GM18526 (cell line): ENCODE data around the gene CHRNA1.

Experiments used
- POLR2A ChIP-seq: IDR thresholded peaks from 3 replicates; pipeline ENCODE4 v1.6.1; 2011; ENCODE audit not compliant: insufficient read length; ENCODE audit errors: extremely low read depth

The CHRNA1 gene

GRCh38 chr2:174752403-174753037, 11.8 kb downstream of the CHRNA1 start:
- no peak for TF ChIP-seq POLR2A

- no peak for TF ChIP-seq POLR2A
Observed at GRCh38 chr2:174750923-174751441, 13.3 kb downstream of the CHRNA1 start.

- TF ChIP-seq POLR2A, result no peak
Observed at GRCh38 chr2:174749793-174750192, 14.5 kb downstream of the CHRNA1 start.

GRCh38 chr2:174748948-174749347, 15.3 kb downstream of the CHRNA1 start:
- TF ChIP-seq POLR2A, result no peak

GRCh38 chr2:174745142-174745541, 19.1 kb downstream of the CHRNA1 start:
- TF ChIP-seq POLR2A, result no peak

GRCh38 chr2:174744111-174744510, 20.2 kb downstream of the CHRNA1 start:
- no peak for TF ChIP-seq POLR2A

- no peak for TF ChIP-seq POLR2A
Observed at GRCh38 chr2:174740721-174741120, 23.6 kb downstream of the CHRNA1 start.

GRCh38 chr2:174738841-174739240, 25.4 kb downstream of the CHRNA1 start:
- no peak for TF ChIP-seq POLR2A

- no peak for TF ChIP-seq POLR2A
Observed at GRCh38 chr2:174731546-174731945, 32.7 kb downstream of the CHRNA1 start.

- TF ChIP-seq POLR2A, result no peak
Observed at GRCh38 chr2:174730698-174731018, 33.6 kb downstream of the CHRNA1 start.

GRCh38 chr2:174729797-174730697, 34.2 kb downstream of the CHRNA1 start:
- TF ChIP-seq POLR2A, result no peak

GRCh38 chr2:174728096-174728495, 36.2 kb downstream of the CHRNA1 start:
- no peak for TF ChIP-seq POLR2A

GRCh38 chr2:174726212-174726611, 38.1 kb downstream of the CHRNA1 start:
- TF ChIP-seq POLR2A, result no peak

GRCh38 chr2:174722942-174723592, 41.2 kb downstream of the CHRNA1 start:
- no peak for TF ChIP-seq POLR2A

- no peak for TF ChIP-seq POLR2A
Observed at GRCh38 chr2:174719016-174719415, 45.3 kb downstream of the CHRNA1 start.

GRCh38 chr2:174718591-174718990, 45.7 kb downstream of the CHRNA1 start:
- TF ChIP-seq POLR2A, result no peak
